Measurements from ENCODE around the gene RBM19. TPM values are rescaled to one million over a fixed set of nuclear protein-coding genes. Genes with fewer than 3 reads are reported as not detected.

RBM19 gene
- total and polyA plus RNA-seq, 2 donors (not counting 3 experiments of a cell fraction or from before 2014, with no cell fraction given) = 13.2 to 34.4 TPM

GRCh38 chr12:114011711-114012110 lies 45.6 kb upstream of the RBM19 start:
- no peaks in the 10 kb centered on the region for H3K4me1 ChIP-seq (ENCODE audit: control insufficient read depth, extremely low read depth, insufficient read depth, low read length)
- H3K27ac ChIP-seq (ENCODE audit: insufficient read depth, low read depth, low read length) = no peak overlapping the region
- no peak overlapping the region for H3K4me3 ChIP-seq (replicated peaks in 1 of 3; ENCODE audit: insufficient read depth in 1 of 3, low read depth in 1 of 3, low read length in 3 of 3)
- no peak overlapping the region for H3K4me2 ChIP-seq (ENCODE audit: insufficient read depth, low read length)
- BruUV-seq (replicated peaks) = no TSS peak
- DNase-seq (ENCODE audit: low read depth, low spot score) = no peak
- dilution Hi-C loops (cut with MboI; ENCODE audit: extremely low pct_ligation_motif_present, low sequenced_read_pairs) = loop anchor here (25.0 kb wide), 1 partner anchor 476 kb away; no protein-coding TSS in a partner anchor
- POLR2A ChIA-PET = no interaction called here
- no peak overlapping the region for H3K9ac ChIP-seq (replicated peaks; ENCODE audit: extremely low read depth, insufficient read depth, low read length)
- intact Hi-C loops (cut with micrococcal nuclease) = no loop called here
- no peaks in the 10 kb centered on the region for H3K9me1 ChIP-seq (replicated peaks; ENCODE audit: control insufficient read depth, extremely low read depth, insufficient read depth, low read length)
- CTCF ChIA-PET = no interaction called here
- no peaks in the 10 kb centered on the region for H3K79me2 ChIP-seq (ENCODE audit: control insufficient read depth, insufficient read depth, low read length)
- H3K9me3 ChIP-seq (replicated peaks; ENCODE audit: control insufficient read depth, insufficient read depth, low read length) = peaks cover 2% of the 10 kb centered on the region
- no peak for FAIRE-seq
- H4K20me1 ChIP-seq (replicated peaks; ENCODE audit: control insufficient read depth, extremely low read depth, insufficient read depth, low read length) = no peaks in the 10 kb centered on the region
- TF ChIP-seq, protein P1, sequence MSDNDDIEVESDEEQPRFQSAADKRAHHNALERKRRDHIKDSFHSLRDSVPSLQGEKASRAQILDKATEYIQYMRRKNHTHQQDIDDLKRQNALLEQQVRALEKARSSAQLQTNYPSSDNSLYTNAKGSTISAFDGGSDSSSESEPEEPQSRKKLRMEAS (IDR thresholded peaks at IDR 0.05; ENCODE audit: insufficient read depth, insufficient read length) = no peak
- TF ChIP-seq FOS (IDR thresholded peaks at IDR 0.05; ENCODE audit: borderline replicate concordance, insufficient read depth, low read length) = no peak
- H2AFZ ChIP-seq (ENCODE audit: low read depth, low read length) = no peak overlapping the region
- H3K27me3 ChIP-seq (ENCODE audit: control insufficient read depth in 2 of 2, insufficient read depth in 2 of 2, low read length in 2 of 2) = no peaks in the 10 kb centered on the region
- no peaks in the 10 kb centered on the region for H3K36me3 ChIP-seq (ENCODE audit: control insufficient read depth in 2 of 2, extremely low read depth in 1 of 2, insufficient read depth in 2 of 2, low read length in 2 of 2)

GRCh38 chr12:114006482-114007425 lies 40.6 kb upstream of the RBM19 start:
- H3K36me3 ChIP-seq (ENCODE audit: control insufficient read depth in 2 of 2, extremely low read depth in 1 of 2, insufficient read depth in 2 of 2, low read length in 2 of 2) = no peaks in the 10 kb centered on the region
- DNase-seq (ENCODE audit: low read depth, low spot score) (no peak), FAIRE-seq (no peak)
- no peak overlapping the region for H3K27ac ChIP-seq (ENCODE audit: insufficient read depth, low read depth, low read length)
- no TSS peak for BruUV-seq (replicated peaks)
- ChIA-PET POLR2A (no interaction called here), CTCF (interaction anchor here (1.0 kb wide), 1 partner anchor 26 kb away, joined by 3 read pairs; no protein-coding TSS in a partner anchor)
- H3K9me3 ChIP-seq (replicated peaks; ENCODE audit: control insufficient read depth, insufficient read depth, low read length) = peaks cover 2% of the 10 kb centered on the region
- no peak overlapping the region for H3K9ac ChIP-seq (replicated peaks; ENCODE audit: extremely low read depth, insufficient read depth, low read length)
- no peak overlapping the region for H2AFZ ChIP-seq (ENCODE audit: low read depth, low read length)
- dilution Hi-C loops (cut with MboI; ENCODE audit: extremely low pct_ligation_motif_present, low sequenced_read_pairs) = loop anchor here (25.0 kb wide), 1 partner anchor 481 kb away; no protein-coding TSS in a partner anchor
- H3K4me2 ChIP-seq (ENCODE audit: insufficient read depth, low read length) = no peak overlapping the region
- no peaks in the 10 kb centered on the region for H3K4me1 ChIP-seq (ENCODE audit: control insufficient read depth, extremely low read depth, insufficient read depth, low read length)
- no peaks in the 10 kb centered on the region for H3K79me2 ChIP-seq (ENCODE audit: control insufficient read depth, insufficient read depth, low read length)
- no peaks in the 10 kb centered on the region for H4K20me1 ChIP-seq (replicated peaks; ENCODE audit: control insufficient read depth, extremely low read depth, insufficient read depth, low read length)
- H3K9me1 ChIP-seq (replicated peaks; ENCODE audit: control insufficient read depth, extremely low read depth, insufficient read depth, low read length) = no peaks in the 10 kb centered on the region
- H3K4me3 ChIP-seq (replicated peaks in 1 of 3; ENCODE audit: insufficient read depth in 1 of 3, low read depth in 1 of 3, low read length in 3 of 3) = no peak overlapping the region
- intact Hi-C loops (cut with micrococcal nuclease) = no loop called here
- no peaks in the 10 kb centered on the region for H3K27me3 ChIP-seq (ENCODE audit: control insufficient read depth in 2 of 2, insufficient read depth in 2 of 2, low read length in 2 of 2)
- TF ChIP-seq POLR2AphosphoS5 (IDR thresholded peaks at IDR 0.05; ENCODE audit: insufficient read depth, low read depth, low read length) = no peak
- TF ChIP-seq, protein P1 (IDR thresholded peaks at IDR 0.05; ENCODE audit: insufficient read depth, insufficient read length) = no peak
- no peak for TF ChIP-seq MYC (IDR thresholded peaks at IDR 0.05; ENCODE audit: low read depth, low read length)
- TF ChIP-seq JUN (IDR thresholded peaks at IDR 0.05; ENCODE audit: borderline replicate concordance, insufficient read depth, insufficient read length, low read depth) = no peak
- no peak for TF ChIP-seq FOS (IDR thresholded peaks at IDR 0.05; ENCODE audit: borderline replicate concordance, insufficient read depth, low read length)
- no peak for TF ChIP-seq POLR2A (IDR thresholded peaks at IDR 0.05; ENCODE audit: low read depth, low read length)
- TF ChIP-seq EZH2 (IDR thresholded peaks at IDR 0.05; ENCODE audit: borderline replicate concordance, low read depth, low read length, severe bottlenecking) = no peak
- TF ChIP-seq GATA2 (IDR thresholded peaks at IDR 0.05; ENCODE audit: insufficient read depth, insufficient read length, low read depth, low read length) = no peak
- TF ChIP-seq, protein P2, sequence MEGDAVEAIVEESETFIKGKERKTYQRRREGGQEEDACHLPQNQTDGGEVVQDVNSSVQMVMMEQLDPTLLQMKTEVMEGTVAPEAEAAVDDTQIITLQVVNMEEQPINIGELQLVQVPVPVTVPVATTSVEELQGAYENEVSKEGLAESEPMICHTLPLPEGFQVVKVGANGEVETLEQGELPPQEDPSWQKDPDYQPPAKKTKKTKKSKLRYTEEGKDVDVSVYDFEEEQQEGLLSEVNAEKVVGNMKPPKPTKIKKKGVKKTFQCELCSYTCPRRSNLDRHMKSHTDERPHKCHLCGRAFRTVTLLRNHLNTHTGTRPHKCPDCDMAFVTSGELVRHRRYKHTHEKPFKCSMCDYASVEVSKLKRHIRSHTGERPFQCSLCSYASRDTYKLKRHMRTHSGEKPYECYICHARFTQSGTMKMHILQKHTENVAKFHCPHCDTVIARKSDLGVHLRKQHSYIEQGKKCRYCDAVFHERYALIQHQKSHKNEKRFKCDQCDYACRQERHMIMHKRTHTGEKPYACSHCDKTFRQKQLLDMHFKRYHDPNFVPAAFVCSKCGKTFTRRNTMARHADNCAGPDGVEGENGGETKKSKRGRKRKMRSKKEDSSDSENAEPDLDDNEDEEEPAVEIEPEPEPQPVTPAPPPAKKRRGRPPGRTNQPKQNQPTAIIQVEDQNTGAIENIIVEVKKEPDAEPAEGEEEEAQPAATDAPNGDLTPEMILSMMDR (IDR thresholded peaks at IDR 0.05; ENCODE audit: extremely low read depth in 1 of 2, insufficient read depth in 1 of 2, low read depth in 1 of 2, low read length in 2 of 2) = no peak

Data from endothelial cell of umbilical vein (primary cell).